Measurements from ENCODE around the gene SPRR5.

- TF ChIP-seq POLR2A (IDR thresholded peaks at IDR 0.05; ENCODE audit: low read length) (no peak), GATA1 (IDR thresholded peaks at IDR 0.05; ENCODE audit: low read depth, low read length) (no peak)
Measured at GRCh38 chr1:152919071-152919470, 27.9 kb upstream of the SPRR5 start.
